Vagina (tissue), 2 donors: ENCODE results near the gene EPB41L2. TPM values are rescaled to one million over a fixed set of nuclear protein-coding genes. Genes with fewer than 3 reads are reported as not detected.

Source experiments
- DNase-seq, 2 donors: peaks; one replicate each; pipeline ENCODE4 v3.0.0-alpha.2; 2017; ENCODE audit errors: extremely low spot score in 2 of 2
- H3K27ac ChIP-seq: fragments of 200-600 bp; sonication (generic); one replicate; pipeline ENCODE4 v1.5.1; 2019
- H3K27me3 ChIP-seq: fragments of 200-600 bp; sonication (generic); one replicate; pipeline ENCODE4 v1.5.1; 2019
- H3K36me3 ChIP-seq, 2 donors: fragments of 200-600 bp; sonication (generic); one replicate each; pipeline ENCODE4 v1.5.1; 2017 to 2019
- H3K4me1 ChIP-seq: fragments of 200-600 bp; sonication (generic); one replicate; pipeline ENCODE4 v1.5.1; 2019
- H3K4me3 ChIP-seq, 2 donors: fragments of 200-600 bp; sonication (generic); 1 replicate in 1 of 2; 2 replicates in 1 of 2; pipeline ENCODE4 v1.5.1; 2016 to 2019
- H3K9me3 ChIP-seq: fragments of 200-600 bp; sonication (generic); one replicate; pipeline ENCODE4 v1.5.1; 2019
- CTCF ChIP-seq, 3 experiments: fragments of 450-650 bp in 2 of 3; fragments of 200-600 bp in 1 of 3; sonication (generic) in 1 of 3; IDR thresholded peaks; one replicate each; pipeline ENCODE4 v1.5.1; 2017 to 2019; ENCODE audit warnings: antibody characterized with exemption in 3 of 3, mild to moderate bottlenecking in 2 of 3, moderate library complexity in 2 of 3
- POLR2A ChIP-seq, 2 donors: fragments of 450-650 bp; IDR thresholded peaks; one replicate each; pipeline ENCODE4 v1.6.1; 2017; ENCODE audit warnings: antibody characterized with exemption in 2 of 2, mild to moderate bottlenecking in 2 of 2, moderate library complexity in 2 of 2
- POLR2AphosphoS5 ChIP-seq, 2 donors: sonication (generic); formaldehyde crosslinking; IDR thresholded peaks; one replicate each; pipeline ENCODE4 v1.9.0; 2017; ENCODE audit warnings: antibody characterized with exemption in 2 of 2, mild to moderate bottlenecking in 2 of 2, low read depth in 1 of 2; ENCODE audit not compliant: insufficient read depth in 1 of 2
- intact Hi-C: fragments of 100-400 bp; cut with DNase I; formaldehyde crosslinking; loops from one replicate; pipeline ENCODE4 v1.15.1; 2023
- total RNA-seq: library from RNA; depleted of rRNA; stranded (reverse); fragments of >200 nt; gene quantifications from one replicate; pipeline ENCODE4 v1.2.3, GENCODE V29; 2016

EPB41L2 gene
- total RNA-seq, 1 donor from 2014 or later: 96.7 TPM

GRCh38 chr6:130864344-130864743 lies 198.7 kb downstream of the EPB41L2 start:
- no peaks in the 10 kb centered on the region for H3K27me3 ChIP-seq
- no peaks in the 10 kb centered on the region for H3K4me1 ChIP-seq
- no peak overlapping the region for H3K4me3 ChIP-seq
- no peak for TF ChIP-seq CTCF (IDR thresholded peaks at IDR 0.05)
- TF ChIP-seq POLR2AphosphoS5 (IDR thresholded peaks at IDR 0.05; ENCODE audit: insufficient read depth in 1 of 2, low read depth in 1 of 2): no peak
- TF ChIP-seq POLR2A (IDR thresholded peaks at IDR 0.05): no peak
- H3K27ac ChIP-seq: no peak overlapping the region
- H3K9me3 ChIP-seq: no peaks in the 10 kb centered on the region
- DNase-seq: no peak
- intact Hi-C loops: no loop called here
- peaks cover 0 to 30% of the 10 kb centered on the region in 2 donors for H3K36me3 ChIP-seq

- intact Hi-C loops: no loop called here
- no peaks in the 10 kb centered on the region for H3K27me3 ChIP-seq
- no peak overlapping the region for H3K27ac ChIP-seq
- no peaks in the 10 kb centered on the region for H3K9me3 ChIP-seq
- H3K4me1 ChIP-seq: no peaks in the 10 kb centered on the region
- no peak for TF ChIP-seq POLR2A (IDR thresholded peaks at IDR 0.05)
- no peak for TF ChIP-seq CTCF (IDR thresholded peaks at IDR 0.05)
- TF ChIP-seq POLR2AphosphoS5 (IDR thresholded peaks at IDR 0.05; ENCODE audit: insufficient read depth in 1 of 2, low read depth in 1 of 2): no peak
- no peak overlapping the region for H3K4me3 ChIP-seq
- no peak for DNase-seq
- H3K36me3 ChIP-seq: peaks cover 0 to 26% of the 10 kb centered on the region in 2 donors
These were observed 199.4 kb downstream of the EPB41L2 start for GRCh38 chr6:130863415-130864230.

GRCh38 chr6:130862370-130862769 lies 200.7 kb downstream of the EPB41L2 start:
- no peak for DNase-seq
- H3K4me3 ChIP-seq: no peak overlapping the region
- H3K27ac ChIP-seq: no peak overlapping the region
- H3K4me1 ChIP-seq: no peaks in the 10 kb centered on the region
- no peak for TF ChIP-seq CTCF (IDR thresholded peaks at IDR 0.05)
- no peak for TF ChIP-seq POLR2A (IDR thresholded peaks at IDR 0.05)
- TF ChIP-seq POLR2AphosphoS5 (IDR thresholded peaks at IDR 0.05; ENCODE audit: insufficient read depth in 1 of 2, low read depth in 1 of 2): no peak
- H3K36me3 ChIP-seq: peaks cover 0 to 26% of the 10 kb centered on the region in 2 donors
- H3K9me3 ChIP-seq: no peaks in the 10 kb centered on the region
- H3K27me3 ChIP-seq: no peaks in the 10 kb centered on the region
- intact Hi-C loops: no loop called here

- DNase-seq: no peak
- Histone ChIP-seq H3K27me3 (no peaks in the 10 kb centered on the region), H3K27ac (no peak overlapping the region), H3K4me1 (no peaks in the 10 kb centered on the region), H3K4me3 (no peak overlapping the region), H3K36me3 (peaks cover 0 to 20% of the 10 kb centered on the region in 2 donors), H3K9me3 (no peaks in the 10 kb centered on the region)
- intact Hi-C loops: no loop called here
- TF ChIP-seq CTCF (IDR thresholded peaks at IDR 0.05) (no peak), POLR2AphosphoS5 (IDR thresholded peaks at IDR 0.05; ENCODE audit: insufficient read depth in 1 of 2, low read depth in 1 of 2) (no peak), POLR2A (IDR thresholded peaks at IDR 0.05) (no peak)
These were observed 203.7 kb downstream of the EPB41L2 start for GRCh38 chr6:130859161-130859867.
